ENCODE measurements around the gene CYP11A1. TPM values are rescaled to one million over a fixed set of nuclear protein-coding genes. Genes with fewer than 3 reads are reported as not detected.
A peak's percentile ranks its signal among the peaks of the same experiment; 100 is the strongest.

CYP11A1 gene
- total and polyA plus RNA-seq, 10 of the 15 experiments (the other 5 are each of a cell fraction or from before 2014, with no cell fraction given): 0.11 to 1.2 (median 0.23) TPM; not detected in 5

GRCh38 chr15:74384881-74385643 lies 17.6 kb upstream of the CYP11A1 start (continued):
- TF ChIP-seq, protein P1, sequence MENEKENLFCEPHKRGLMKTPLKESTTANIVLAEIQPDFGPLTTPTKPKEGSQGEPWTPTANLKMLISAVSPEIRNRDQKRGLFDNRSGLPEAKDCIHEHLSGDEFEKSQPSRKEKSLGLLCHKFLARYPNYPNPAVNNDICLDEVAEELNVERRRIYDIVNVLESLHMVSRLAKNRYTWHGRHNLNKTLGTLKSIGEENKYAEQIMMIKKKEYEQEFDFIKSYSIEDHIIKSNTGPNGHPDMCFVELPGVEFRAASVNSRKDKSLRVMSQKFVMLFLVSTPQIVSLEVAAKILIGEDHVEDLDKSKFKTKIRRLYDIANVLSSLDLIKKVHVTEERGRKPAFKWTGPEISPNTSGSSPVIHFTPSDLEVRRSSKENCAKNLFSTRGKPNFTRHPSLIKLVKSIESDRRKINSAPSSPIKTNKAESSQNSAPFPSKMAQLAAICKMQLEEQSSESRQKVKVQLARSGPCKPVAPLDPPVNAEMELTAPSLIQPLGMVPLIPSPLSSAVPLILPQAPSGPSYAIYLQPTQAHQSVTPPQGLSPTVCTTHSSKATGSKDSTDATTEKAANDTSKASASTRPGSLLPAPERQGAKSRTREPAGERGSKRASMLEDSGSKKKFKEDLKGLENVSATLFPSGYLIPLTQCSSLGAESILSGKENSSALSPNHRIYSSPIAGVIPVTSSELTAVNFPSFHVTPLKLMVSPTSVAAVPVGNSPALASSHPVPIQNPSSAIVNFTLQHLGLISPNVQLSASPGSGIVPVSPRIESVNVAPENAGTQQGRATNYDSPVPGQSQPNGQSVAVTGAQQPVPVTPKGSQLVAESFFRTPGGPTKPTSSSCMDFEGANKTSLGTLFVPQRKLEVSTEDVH (IDR thresholded peaks at IDR 0.05; ENCODE audit: low read depth, partially characterized antibody): peak; percentile 61
- no peak for TF ChIP-seq WRNIP1 (IDR thresholded peaks at IDR 0.05; ENCODE audit: borderline replicate concordance, low read depth, low read length)
- no peak for TF ChIP-seq BCLAF1 (IDR thresholded peaks at IDR 0.05)
- TF ChIP-seq NR2F1 (conservative IDR thresholded peaks at IDR 0.05): peak; percentile 69
- TF ChIP-seq MXI1 (IDR thresholded peaks at IDR 0.05; ENCODE audit: low read depth, low read length): no peak
- 0 out of 3 replicates have a peak, but pooled peaks of 1 of the 2 experiments have one; percentile 9 for TF ChIP-seq EGR1 (IDR thresholded peaks at IDR 0.05; ENCODE audit: borderline replicate concordance in 1 of 2, low read depth in 2 of 2, low read length in 2 of 2)
- TF ChIP-seq ZNF207 (IDR thresholded peaks at IDR 0.05; ENCODE audit: borderline replicate concordance): no peak
- peak in 1 of 2 experiments; percentile 68; a peak in 1 of 4 replicates for TF ChIP-seq ETV6 (conservative IDR thresholded peaks at IDR 0.05 in 1 of 2, IDR thresholded peaks at IDR 0.05 in 1 of 2; ENCODE audit: borderline replicate concordance in 1 of 2, low read depth in 1 of 2)
- peak; percentile 44; the same call in 1 of the 2 replicates for TF ChIP-seq EED (IDR thresholded peaks at IDR 0.05; ENCODE audit: low read depth)
- TF ChIP-seq PAX5 (IDR thresholded peaks at IDR 0.05; ENCODE audit: borderline replicate concordance, low read depth, low read length): peak; percentile 58; the same call in 1 of the 2 replicates
- peak in 1 of 2 experiments; percentile 26; a peak in 1 of 4 replicates for TF ChIP-seq BHLHE40 (IDR thresholded peaks at IDR 0.05; ENCODE audit: borderline replicate concordance in 1 of 2, low read depth in 2 of 2, low read length in 1 of 2)
- peak; percentile 23; the same call in 1 of the 2 replicates for TF ChIP-seq TAF1 (IDR thresholded peaks at IDR 0.05; ENCODE audit: borderline replicate concordance, low read depth, low read length)
- TF ChIP-seq KLF5 (IDR thresholded peaks at IDR 0.05; ENCODE audit: partially characterized antibody): no peak
- TF ChIP-seq MTA3 (IDR thresholded peaks at IDR 0.05; ENCODE audit: borderline replicate concordance, low read length): no peak
- TF ChIP-seq MTA2 (IDR thresholded peaks at IDR 0.05; ENCODE audit: low read depth): peak; percentile 41; the same call in 1 of the 2 replicates
- TF ChIP-seq, protein P2, sequence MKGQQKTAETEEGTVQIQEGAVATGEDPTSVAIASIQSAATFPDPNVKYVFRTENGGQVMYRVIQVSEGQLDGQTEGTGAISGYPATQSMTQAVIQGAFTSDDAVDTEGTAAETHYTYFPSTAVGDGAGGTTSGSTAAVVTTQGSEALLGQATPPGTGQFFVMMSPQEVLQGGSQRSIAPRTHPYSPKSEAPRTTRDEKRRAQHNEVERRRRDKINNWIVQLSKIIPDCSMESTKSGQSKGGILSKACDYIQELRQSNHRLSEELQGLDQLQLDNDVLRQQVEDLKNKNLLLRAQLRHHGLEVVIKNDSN (IDR thresholded peaks at IDR 0.05; ENCODE audit: borderline replicate concordance, extremely low read length, insufficient read depth, low read depth, low read length): no peak
- no peak for TF ChIP-seq GABPA (IDR thresholded peaks at IDR 0.05; ENCODE audit: low read depth)
- peak; percentile 90 for TF ChIP-seq MEF2B (IDR thresholded peaks at IDR 0.05; ENCODE audit: partially characterized antibody, poor library complexity, severe bottlenecking)
- peak; percentile 96 for TF ChIP-seq ATF7 (IDR thresholded peaks at IDR 0.05; ENCODE audit: low read depth)
